Kidney (tissue), 14 donors: ENCODE measurements around the gene SEMA4C. TPM values are rescaled to one million over a fixed set of nuclear protein-coding genes. Genes with fewer than 3 reads are reported as not detected.
A peak's percentile ranks its signal among the peaks of the same experiment; 100 is the strongest.

Experiments used
- DNase-seq, 5 donors: peaks; one replicate each; pipeline ENCODE4 v3.0.0-alpha.2; 2013 to 2020
- FAIRE-seq: peaks from 2 replicates; lab custom pipeline; 2012; peaks lifted over from hg19 to GRCh38; lab: Jason Lieb, UNC
- H3K27ac ChIP-seq, 2 donors: one replicate each; pipeline ENCODE4 v1.7.0; 2013; ENCODE audit warnings: low read depth in 2 of 2, low read length in 2 of 2, inconsistent platforms in 1 of 2
- H3K27me3 ChIP-seq: one replicate; pipeline ENCODE4 v1.7.1; 2013; ENCODE audit warnings: low read length, inconsistent platforms; ENCODE audit not compliant: control insufficient read depth, insufficient read depth
- H3K36me3 ChIP-seq, 3 donors: one replicate each; pipeline versions ENCODE4 v1.7.0 to v1.7.1; 2013; ENCODE audit warnings: low read length in 3 of 3, control low read depth in 1 of 3, inconsistent platforms in 1 of 3; ENCODE audit not compliant: insufficient read depth in 3 of 3, control insufficient read depth in 2 of 3
- H3K4me1 ChIP-seq, 3 donors: one replicate each; pipeline versions ENCODE4 v1.7.0 to v1.7.1; 2013; ENCODE audit warnings: low read length in 3 of 3, inconsistent platforms in 1 of 3, low read depth in 1 of 3; ENCODE audit not compliant: control insufficient read depth in 2 of 3, insufficient read depth in 2 of 3
- H3K4me3 ChIP-seq, 3 donors: one replicate each; pipeline versions ENCODE4 v1.7.0 to v1.8.1; 2013; ENCODE audit warnings: low read length in 3 of 3, control low read depth in 1 of 3, inconsistent platforms in 1 of 3
- H3K9ac ChIP-seq, 3 donors: one replicate each; pipeline versions ENCODE4 v1.7.0 to v1.7.1; 2013; ENCODE audit warnings: low read length in 3 of 3, control low read depth in 1 of 3, inconsistent platforms in 1 of 3
- H3K9me3 ChIP-seq, 3 donors: one replicate each; pipeline versions ENCODE4 v1.7.0 to v1.7.1; 2013; ENCODE audit warnings: low read length in 3 of 3, control low read depth in 1 of 3, inconsistent platforms in 1 of 3; ENCODE audit not compliant: control insufficient read depth in 2 of 3, insufficient read depth in 1 of 3
- intact Hi-C: fragments of 100-400 bp; cut with DNase I; formaldehyde crosslinking; loops from one replicate; pipeline ENCODE4 v1.11.1; 2022
- polyA plus RNA-seq: library from polyadenylated mRNA; stranded (reverse); fragments of 350-450 nt; fragmentation: Illumina TruSeq; extraction: RNeasy Lipid Tissue Mini Kit (QIAGEN cat#74804); gene quantifications from one replicate; pipeline ENCODE4 v1.2.3, GENCODE V29; 2014; ENCODE audit warnings: low read depth, low replicate concordance; ENCODE audit not compliant: insufficient read depth
- total RNA-seq: library from RNA; stranded (reverse); fragmentation: NEBNext Ultra II Directional; extraction: Animal tissue kit (Norgen Biotek cat#: 25700); gene quantifications from one replicate; pipeline ENCODE4 v1.2.1, GENCODE V29; 2021
- TF ChIP-seq, protein P1 (sequence below): IDR thresholded peaks from 3 replicates; pipeline ENCODE4 v1.5.1; 2012; ENCODE audit warnings: mild to moderate bottlenecking, moderate library complexity, borderline replicate concordance; ENCODE audit not compliant: insufficient read depth; ENCODE audit errors: extremely low read depth
- donor health status: control.
- donor health status: control.
- donor health status: control.
- donor health status: control.
- donor health status: control.
- donor health status: DM: yes; HTN: yes; CAD: no.
- donor health status: Normal renal cell carcinoma (clear cell type).

The SEMA4C gene
- total and polyA plus RNA-seq, 2 donors from 2014 or later = 11.1 to 44.6 TPM

DNA sequence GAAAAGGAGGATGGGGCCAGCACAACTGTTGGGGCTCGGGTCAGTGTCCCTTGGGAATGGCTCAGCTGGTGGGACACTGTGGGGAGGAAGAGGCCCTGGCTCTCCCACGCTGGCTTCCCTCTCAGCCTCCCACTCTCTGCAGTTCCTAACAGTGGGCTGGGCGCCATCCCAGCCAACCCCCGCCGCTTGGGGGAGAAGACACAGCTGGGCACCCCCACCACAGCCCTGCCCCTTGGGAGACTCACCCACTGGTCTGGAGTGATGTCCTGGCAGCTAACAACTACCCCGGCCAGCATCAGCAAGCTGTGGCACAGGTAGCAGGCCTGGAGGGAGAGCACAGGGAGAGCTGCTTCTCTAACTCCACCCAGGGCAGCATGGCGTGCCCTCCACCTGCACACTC is 8.3 kb upstream of the SEMA4C start:
- no peak for FAIRE-seq
- peak in 1 of 5 donors; percentile 74 for DNase-seq
- H3K27me3 ChIP-seq = no peaks in the 10 kb centered on the region
- no peak overlapping the region for H3K4me3 ChIP-seq
- H3K9me3 ChIP-seq = no peaks in the 10 kb centered on the region
- intact Hi-C loops = no loop called here
- peaks cover 0 to 8% (median 2%) of the 10 kb centered on the region in 3 donors for H3K4me1 ChIP-seq
- TF ChIP-seq, protein P1, sequence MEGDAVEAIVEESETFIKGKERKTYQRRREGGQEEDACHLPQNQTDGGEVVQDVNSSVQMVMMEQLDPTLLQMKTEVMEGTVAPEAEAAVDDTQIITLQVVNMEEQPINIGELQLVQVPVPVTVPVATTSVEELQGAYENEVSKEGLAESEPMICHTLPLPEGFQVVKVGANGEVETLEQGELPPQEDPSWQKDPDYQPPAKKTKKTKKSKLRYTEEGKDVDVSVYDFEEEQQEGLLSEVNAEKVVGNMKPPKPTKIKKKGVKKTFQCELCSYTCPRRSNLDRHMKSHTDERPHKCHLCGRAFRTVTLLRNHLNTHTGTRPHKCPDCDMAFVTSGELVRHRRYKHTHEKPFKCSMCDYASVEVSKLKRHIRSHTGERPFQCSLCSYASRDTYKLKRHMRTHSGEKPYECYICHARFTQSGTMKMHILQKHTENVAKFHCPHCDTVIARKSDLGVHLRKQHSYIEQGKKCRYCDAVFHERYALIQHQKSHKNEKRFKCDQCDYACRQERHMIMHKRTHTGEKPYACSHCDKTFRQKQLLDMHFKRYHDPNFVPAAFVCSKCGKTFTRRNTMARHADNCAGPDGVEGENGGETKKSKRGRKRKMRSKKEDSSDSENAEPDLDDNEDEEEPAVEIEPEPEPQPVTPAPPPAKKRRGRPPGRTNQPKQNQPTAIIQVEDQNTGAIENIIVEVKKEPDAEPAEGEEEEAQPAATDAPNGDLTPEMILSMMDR = no peak
- no peaks in the 10 kb centered on the region for H3K36me3 ChIP-seq
- H3K27ac ChIP-seq = no peak overlapping the region
- H3K9ac ChIP-seq = no peak overlapping the region

DNA sequence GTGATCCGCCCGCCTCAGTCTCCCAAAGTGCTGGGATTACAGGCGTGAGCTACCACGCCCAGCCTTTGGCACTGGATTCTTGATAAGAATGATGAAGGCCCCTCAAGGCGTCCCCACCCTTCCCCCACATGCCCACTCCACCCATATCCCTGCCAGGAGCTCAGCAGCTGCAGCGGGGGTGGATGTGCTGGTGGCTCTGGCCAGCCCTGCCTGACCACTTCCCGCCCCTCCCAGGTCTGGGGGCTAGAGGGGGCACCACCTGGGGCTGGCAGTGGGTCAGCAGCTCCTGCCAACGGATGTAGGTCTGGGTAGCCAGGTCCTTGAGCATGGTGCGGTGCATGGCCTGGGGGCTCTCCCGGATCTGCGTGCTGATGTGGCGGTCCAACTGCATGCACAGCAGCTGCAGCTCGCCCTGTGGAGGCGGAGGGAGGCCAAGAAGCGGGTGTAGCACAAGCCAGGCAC is 7.8 kb upstream of the SEMA4C start:
- intact Hi-C loops = no loop called here
- H3K27me3 ChIP-seq = no peaks in the 10 kb centered on the region
- H3K4me3 ChIP-seq = no peak overlapping the region
- H3K4me1 ChIP-seq = peaks cover 0 to 8% (median 2%) of the 10 kb centered on the region in 3 donors
- H3K9me3 ChIP-seq = no peaks in the 10 kb centered on the region
- no peaks in the 10 kb centered on the region for H3K36me3 ChIP-seq
- no peak overlapping the region for H3K9ac ChIP-seq
- TF ChIP-seq, protein P1 = no peak
- no peak for FAIRE-seq
- DNase-seq = peak in 1 of 5 donors; percentile 77
- H3K27ac ChIP-seq = no peak overlapping the region

DNA sequence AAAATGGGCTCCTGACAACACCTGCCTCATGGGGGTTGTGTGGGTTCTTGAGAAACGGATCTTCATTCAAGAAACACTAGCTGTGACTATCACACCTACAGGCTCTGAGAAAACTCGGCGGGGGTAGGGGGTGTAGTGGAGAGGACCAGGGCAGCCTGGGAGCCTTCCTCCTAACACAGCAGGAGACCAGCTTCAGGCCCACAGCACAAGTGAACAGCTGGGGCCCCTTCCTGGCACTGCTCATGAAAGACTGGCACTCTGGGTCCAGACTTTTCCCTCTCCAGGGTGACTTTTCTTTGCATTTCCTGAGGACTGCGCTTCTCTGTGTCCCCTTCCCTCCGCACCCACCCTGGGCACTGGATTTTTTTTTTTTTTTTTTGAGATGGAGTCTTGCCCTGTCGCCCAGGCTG is 7.2 kb upstream of the SEMA4C start:
- H3K27ac ChIP-seq = no peak overlapping the region
- FAIRE-seq (no peak), DNase-seq (no peak)
- intact Hi-C loops = no loop called here
- H3K9ac ChIP-seq = no peak overlapping the region
- no peaks in the 10 kb centered on the region for H3K36me3 ChIP-seq
- no peaks in the 10 kb centered on the region for H3K27me3 ChIP-seq
- TF ChIP-seq, protein P1 = no peak
- H3K4me1 ChIP-seq = peaks cover 0 to 8% (median 2%) of the 10 kb centered on the region in 3 donors
- no peak overlapping the region for H3K4me3 ChIP-seq
- H3K9me3 ChIP-seq = no peaks in the 10 kb centered on the region
